MCF 10A (cell line): Measurements from ENCODE around the gene MAN2B2. TPM values are rescaled to one million over a fixed set of nuclear protein-coding genes. Genes with fewer than 3 reads are reported as not detected.

Experiments used
- BruUV-seq: library from RNA; stranded (reverse); fragments of 400-500 nt; replicated peaks from 2 replicates; lab custom pipeline; 2021; lab: Mats Ljungman, UMichigan
- CTCF ChIA-PET: fragments of 300-600 bp; sonication (Branson Sonifier 250); formaldehyde crosslinking; extraction: SDS; loops from one replicate; lab custom pipeline; 2021; ENCODE audit warnings: antibody characterized with exemption, inconsistent platforms; lab: Yijun Ruan, JAX
- POLR2A ChIA-PET: fragments of 300-600, 350-650 bp; sonication (Branson Sonifier 250); formaldehyde crosslinking; extraction: SDS; loops from one replicate; lab custom pipeline; 2020; ENCODE audit warnings: antibody characterized with exemption, inconsistent platforms; lab: Yijun Ruan, JAX
- DNase-seq: peaks from one replicate; pipeline ENCODE4 v3.0.0-alpha.2; 2018; ENCODE audit not compliant: unreplicated experiment
- H3K27ac Mint-ChIP-seq: one replicate; pipeline ENCODE4 v1.8.0; 2022; ENCODE audit warnings: mild to moderate bottlenecking, low read depth, mixed read lengths; ENCODE audit not compliant: unreplicated experiment
- H3K27me3 Mint-ChIP-seq: one replicate; pipeline ENCODE4 v1.8.0; 2022; ENCODE audit warnings: mixed read lengths; ENCODE audit not compliant: insufficient read depth, unreplicated experiment
- H3K36me3 Mint-ChIP-seq: one replicate; pipeline ENCODE4 v1.8.0; 2022; ENCODE audit warnings: mild to moderate bottlenecking, moderate library complexity, mixed read lengths; ENCODE audit not compliant: insufficient read depth, unreplicated experiment
- H3K4me1 Mint-ChIP-seq: one replicate; pipeline ENCODE4 v1.8.0; 2022; ENCODE audit warnings: mixed read lengths; ENCODE audit not compliant: insufficient read depth, unreplicated experiment
- H3K4me3 Mint-ChIP-seq: one replicate; pipeline ENCODE4 v1.8.0; 2022; ENCODE audit warnings: mild to moderate bottlenecking, moderate library complexity, mixed read lengths; ENCODE audit not compliant: unreplicated experiment
- H3K9me3 Mint-ChIP-seq: one replicate; pipeline ENCODE4 v1.8.0; 2022; ENCODE audit warnings: mixed read lengths; ENCODE audit not compliant: unreplicated experiment
- intact Hi-C: fragments of 100-400 bp; cut with micrococcal nuclease; formaldehyde crosslinking; loops from 2 replicates; pipeline ENCODE4 v1.14.1; 2022
- total RNA-seq: library from RNA; stranded (reverse); gene quantifications from 2 replicates; pipeline ENCODE4 v1.2.3, GENCODE V29; 2022
- TF ChIP-seq, protein P1 (sequence below): fragments of 200-600 bp; IDR thresholded peaks from one replicate; pipeline ENCODE4 v1.8.0; 2022; ENCODE audit warnings: antibody characterized with exemption, mild to moderate bottlenecking; ENCODE audit not compliant: unreplicated experiment

The MAN2B2 gene
- total RNA-seq, 1 experiment from 2014 or later: 12.5 TPM

GRCh38 chr4:6530964-6531363, 44.0 kb upstream of the MAN2B2 start:
- no peak overlapping the region for H3K4me3 Mint-ChIP-seq
- H3K27ac Mint-ChIP-seq: no peak overlapping the region
- CTCF ChIA-PET: interaction anchor here (0.6 to 0.8 kb wide), 2 partner anchors 12 to 280 kb away, joined by 3 read pairs; no protein-coding TSS in a partner anchor
- no peak for DNase-seq
- POLR2A ChIA-PET: no interaction called here
- intact Hi-C loops: no loop called here
- H3K4me1 Mint-ChIP-seq: no peaks in the 10 kb centered on the region
- TF ChIP-seq, protein P1, sequence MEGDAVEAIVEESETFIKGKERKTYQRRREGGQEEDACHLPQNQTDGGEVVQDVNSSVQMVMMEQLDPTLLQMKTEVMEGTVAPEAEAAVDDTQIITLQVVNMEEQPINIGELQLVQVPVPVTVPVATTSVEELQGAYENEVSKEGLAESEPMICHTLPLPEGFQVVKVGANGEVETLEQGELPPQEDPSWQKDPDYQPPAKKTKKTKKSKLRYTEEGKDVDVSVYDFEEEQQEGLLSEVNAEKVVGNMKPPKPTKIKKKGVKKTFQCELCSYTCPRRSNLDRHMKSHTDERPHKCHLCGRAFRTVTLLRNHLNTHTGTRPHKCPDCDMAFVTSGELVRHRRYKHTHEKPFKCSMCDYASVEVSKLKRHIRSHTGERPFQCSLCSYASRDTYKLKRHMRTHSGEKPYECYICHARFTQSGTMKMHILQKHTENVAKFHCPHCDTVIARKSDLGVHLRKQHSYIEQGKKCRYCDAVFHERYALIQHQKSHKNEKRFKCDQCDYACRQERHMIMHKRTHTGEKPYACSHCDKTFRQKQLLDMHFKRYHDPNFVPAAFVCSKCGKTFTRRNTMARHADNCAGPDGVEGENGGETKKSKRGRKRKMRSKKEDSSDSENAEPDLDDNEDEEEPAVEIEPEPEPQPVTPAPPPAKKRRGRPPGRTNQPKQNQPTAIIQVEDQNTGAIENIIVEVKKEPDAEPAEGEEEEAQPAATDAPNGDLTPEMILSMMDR: no peak
- H3K36me3 Mint-ChIP-seq: no peaks in the 10 kb centered on the region
- no peaks in the 10 kb centered on the region for H3K9me3 Mint-ChIP-seq
- no peaks in the 10 kb centered on the region for H3K27me3 Mint-ChIP-seq
- no TSS peak for BruUV-seq

GRCh38 chr4:6532102-6532501, 42.9 kb upstream of the MAN2B2 start:
- Mint-ChIP-seq H3K4me3 (no peak overlapping the region), H3K4me1 (no peaks in the 10 kb centered on the region), H3K9me3 (no peaks in the 10 kb centered on the region), H3K27me3 (no peaks in the 10 kb centered on the region), H3K36me3 (no peaks in the 10 kb centered on the region), H3K27ac (no peak overlapping the region)
- TF ChIP-seq, protein P1: no peak
- POLR2A ChIA-PET: interaction anchor here (0.8 kb wide), 1 partner anchor 140 kb away, joined by 3 read pairs; no protein-coding TSS in a partner anchor
- intact Hi-C loops: no loop called here
- no peak for DNase-seq
- CTCF ChIA-PET: interaction anchor here (1.6 kb wide), 1 partner anchor 15 kb away, joined by 7 read pairs; no protein-coding TSS in a partner anchor
- BruUV-seq: no TSS peak

DNA sequence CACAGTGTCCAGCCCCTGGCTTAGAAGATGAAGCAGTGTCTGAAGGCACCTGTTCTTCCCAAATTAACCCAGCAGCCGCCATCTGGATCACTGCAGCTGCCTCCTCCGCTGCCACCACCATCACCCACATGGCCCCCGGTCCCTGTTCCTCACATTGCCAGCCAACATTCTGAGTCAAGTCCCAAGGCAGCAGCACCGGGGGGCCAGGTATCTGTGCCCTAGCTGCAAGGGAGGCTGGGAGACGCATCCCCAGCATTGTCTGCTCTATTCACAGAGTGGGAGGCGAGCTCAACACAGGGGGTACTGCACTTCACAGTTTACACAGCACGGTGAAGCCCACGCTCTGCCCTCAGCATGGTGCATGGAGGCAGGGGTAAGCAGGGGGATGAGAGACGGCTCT, 42.3 kb upstream of the MAN2B2 start:
- TF ChIP-seq, protein P1: no peak
- no peak for DNase-seq
- Mint-ChIP-seq H3K9me3 (no peaks in the 10 kb centered on the region), H3K4me3 (no peak overlapping the region), H3K27ac (no peak overlapping the region), H3K36me3 (no peaks in the 10 kb centered on the region), H3K27me3 (no peaks in the 10 kb centered on the region), H3K4me1 (no peaks in the 10 kb centered on the region)
- no TSS peak for BruUV-seq
- ChIA-PET POLR2A (interaction anchor here (0.8 kb wide), 1 partner anchor 139 kb away, joined by 3 read pairs; no protein-coding TSS in a partner anchor), CTCF (interaction anchor here (1.6 kb wide), 1 partner anchor 14 kb away, joined by 7 read pairs; no protein-coding TSS in a partner anchor)
- intact Hi-C loops: no loop called here

GRCh38 chr4:6534050-6534449, 40.9 kb upstream of the MAN2B2 start:
- no peak for DNase-seq
- Mint-ChIP-seq H3K27me3 (peaks cover 5% of the 10 kb centered on the region), H3K4me1 (no peaks in the 10 kb centered on the region), H3K4me3 (no peak overlapping the region), H3K9me3 (no peaks in the 10 kb centered on the region), H3K27ac (no peak overlapping the region), H3K36me3 (no peaks in the 10 kb centered on the region)
- intact Hi-C loops: no loop called here
- no TSS peak for BruUV-seq
- CTCF ChIA-PET: no interaction called here
- TF ChIP-seq, protein P1: no peak
- POLR2A ChIA-PET: no interaction called here
